Keratinocyte (primary cell): Measurements from ENCODE around the gene CCDC92. TPM values are rescaled to one million over a fixed set of nuclear protein-coding genes. Genes with fewer than 3 reads are reported as not detected.

Experiments used
- DNase-seq: peaks from one replicate; pipeline ENCODE4 v3.0.0-alpha.2; 2011; ENCODE audit warnings: low read depth, missing footprints, low spot score
- FAIRE-seq: peaks from 2 replicates; lab custom pipeline; 2011; peaks lifted over from hg19 to GRCh38; lab: Jason Lieb, UNC
- H2AFZ ChIP-seq: 2 replicates; pipeline ENCODE4 v1.6.0; 2012; ENCODE audit warnings: low read length, control low read depth, inconsistent platforms; ENCODE audit not compliant: control insufficient read depth
- H3K27ac ChIP-seq: 2 replicates; pipeline ENCODE4 v1.5.1; 2011; ENCODE audit warnings: low read length; ENCODE audit not compliant: control insufficient read depth, insufficient read depth
- H3K27me3 ChIP-seq: 3 replicates; pipeline ENCODE4 v1.6.0; 2011; ENCODE audit warnings: low read length; ENCODE audit not compliant: control insufficient read depth, insufficient read depth; ENCODE audit errors: extremely low read depth
- H3K36me3 ChIP-seq, 2 experiments: 2 replicates in 1 of 2; 3 replicates in 1 of 2; pipeline ENCODE4 v1.5.1; 2011; ENCODE audit warnings: low read length in 2 of 2, mild to moderate bottlenecking in 1 of 2; ENCODE audit not compliant: control insufficient read depth in 2 of 2, insufficient read depth in 2 of 2; ENCODE audit errors: extremely low read depth in 1 of 2
- H3K4me1 ChIP-seq: 3 replicates; pipeline ENCODE4 v1.5.1; 2011; ENCODE audit warnings: low read length; ENCODE audit not compliant: control insufficient read depth, insufficient read depth; ENCODE audit errors: extremely low read depth
- H3K4me2 ChIP-seq: 3 replicates; pipeline ENCODE4 v1.6.0; 2011; ENCODE audit warnings: low read depth, low read length; ENCODE audit not compliant: control insufficient read depth, insufficient read depth; ENCODE audit errors: extremely low read depth
- H3K4me3 ChIP-seq, 3 experiments: fragments of 200-600 bp in 1 of 3; sonication (generic) in 1 of 3; 2 replicates in 2 of 3; 3 replicates in 1 of 3; pipeline ENCODE4 v1.5.1; 2011 to 2016; ENCODE audit warnings: low read length in 3 of 3, mild to moderate bottlenecking in 3 of 3, control low read depth in 2 of 3, inconsistent platforms in 1 of 3, low read depth in 1 of 3, mixed read lengths in 1 of 3, mixed run types in 1 of 3, moderate library complexity in 1 of 3; ENCODE audit not compliant: control insufficient read depth in 2 of 3, insufficient read depth in 2 of 3; ENCODE audit errors: extremely low read depth in 1 of 3
- H3K79me2 ChIP-seq: 2 replicates; pipeline ENCODE4 v1.6.0; 2012; ENCODE audit warnings: low read length; ENCODE audit not compliant: control insufficient read depth, insufficient read depth
- H3K9ac ChIP-seq: 3 replicates; pipeline ENCODE4 v1.6.0; 2011; ENCODE audit warnings: low read length; ENCODE audit not compliant: control insufficient read depth, insufficient read depth; ENCODE audit errors: extremely low read depth
- H3K9me1 ChIP-seq: 3 replicates; pipeline ENCODE4 v1.6.0; 2011; ENCODE audit warnings: low read length; ENCODE audit not compliant: control insufficient read depth, insufficient read depth; ENCODE audit errors: extremely low read depth
- H3K9me3 ChIP-seq: 2 replicates; pipeline ENCODE4 v1.5.1; 2012; ENCODE audit warnings: low read depth, low read length; ENCODE audit not compliant: control insufficient read depth
- H4K20me1 ChIP-seq: 3 replicates; pipeline ENCODE4 v1.6.0; 2011; ENCODE audit warnings: low read length; ENCODE audit not compliant: control insufficient read depth, insufficient read depth; ENCODE audit errors: extremely low read depth
- EZH2 ChIP-seq: IDR thresholded peaks from one replicate; pipeline ENCODE4 v1.6.1; 2012; ENCODE audit warnings: inconsistent platforms, mild to moderate bottlenecking, low read length, moderate library complexity
- dilution Hi-C: fragments of 300-500 bp; cut with MboI; formaldehyde crosslinking; loops from one replicate; pipeline ENCODE4 v1.7.0; 2020; ENCODE audit warnings: low sequenced_read_pairs; ENCODE audit not compliant: extremely low pct_ligation_motif_present
- polyA plus RNA-seq, 5 experiments: library from polyadenylated mRNA; depleted of rRNA in 3 of 5; stranded (reverse) in 3 of 5; stranded (forward) in 1 of 5; unstranded in 1 of 5; fragments of >200 nt; gene quantifications; 1 replicate in 1 of 5; 2 replicates in 3 of 5; 3 replicates in 1 of 5; pipeline versions ENCODE4 v1.2.1 to v1.2.3, GENCODE V29; 2011 to 2012; ENCODE audit warnings: missing spikeins in 2 of 5, low read depth in 1 of 5, low replicate concordance in 1 of 5
- TF ChIP-seq, protein P1 (sequence below), 3 experiments: IDR thresholded peaks in 1 of 3; conservative IDR thresholded peaks in 1 of 3; optimal IDR thresholded peaks in 1 of 3; 2 replicates in 2 of 3; 3 replicates in 1 of 3; pipeline versions ENCODE3 to v1.5.1; 2011; ENCODE audit warnings: low read length in 3 of 3, mild to moderate bottlenecking in 3 of 3, moderate library complexity in 2 of 3, control low read depth in 1 of 3, inconsistent platforms in 1 of 3; ENCODE audit not compliant: insufficient read depth in 2 of 3; ENCODE audit errors: extremely low read depth in 1 of 3

The CCDC92 gene
- polyA plus RNA-seq, 1 donor (not counting 4 experiments of a cell fraction or from before 2014, with no cell fraction given), result 8.3 TPM

- Histone ChIP-seq H3K79me2 (no peaks in the 10 kb centered on the region), H2AFZ (no peak overlapping the region), H3K27me3 (no peaks in the 10 kb centered on the region), H3K9me1 (no peaks in the 10 kb centered on the region), H3K36me3 (peaks cover 0 to 1% of the 10 kb centered on the region in 2 experiments), H3K27ac (no peak overlapping the region), H3K4me2 (no peak overlapping the region), H4K20me1 (no peaks in the 10 kb centered on the region), H3K4me3 (no peak overlapping the region), H3K4me1 (no peaks in the 10 kb centered on the region), H3K9ac (no peak overlapping the region), H3K9me3 (no peaks in the 10 kb centered on the region)
- DNase-seq, result no peak
- FAIRE-seq, result no peak
- TF ChIP-seq, protein P1, sequence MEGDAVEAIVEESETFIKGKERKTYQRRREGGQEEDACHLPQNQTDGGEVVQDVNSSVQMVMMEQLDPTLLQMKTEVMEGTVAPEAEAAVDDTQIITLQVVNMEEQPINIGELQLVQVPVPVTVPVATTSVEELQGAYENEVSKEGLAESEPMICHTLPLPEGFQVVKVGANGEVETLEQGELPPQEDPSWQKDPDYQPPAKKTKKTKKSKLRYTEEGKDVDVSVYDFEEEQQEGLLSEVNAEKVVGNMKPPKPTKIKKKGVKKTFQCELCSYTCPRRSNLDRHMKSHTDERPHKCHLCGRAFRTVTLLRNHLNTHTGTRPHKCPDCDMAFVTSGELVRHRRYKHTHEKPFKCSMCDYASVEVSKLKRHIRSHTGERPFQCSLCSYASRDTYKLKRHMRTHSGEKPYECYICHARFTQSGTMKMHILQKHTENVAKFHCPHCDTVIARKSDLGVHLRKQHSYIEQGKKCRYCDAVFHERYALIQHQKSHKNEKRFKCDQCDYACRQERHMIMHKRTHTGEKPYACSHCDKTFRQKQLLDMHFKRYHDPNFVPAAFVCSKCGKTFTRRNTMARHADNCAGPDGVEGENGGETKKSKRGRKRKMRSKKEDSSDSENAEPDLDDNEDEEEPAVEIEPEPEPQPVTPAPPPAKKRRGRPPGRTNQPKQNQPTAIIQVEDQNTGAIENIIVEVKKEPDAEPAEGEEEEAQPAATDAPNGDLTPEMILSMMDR (optimal IDR thresholded peaks at IDR 0.05 in 1 of 3, IDR thresholded peaks at IDR 0.05 in 1 of 3, conservative IDR thresholded peaks at IDR 0.05 in 1 of 3; ENCODE audit: extremely low read depth in 1 of 3, insufficient read depth in 2 of 3, low read length in 3 of 3), result no peak
- TF ChIP-seq EZH2, result no peak
- dilution Hi-C loops, result no loop called here
Measured at GRCh38 chr12:123961585-123962345, 10.9 kb downstream of the CCDC92 start.

DNA sequence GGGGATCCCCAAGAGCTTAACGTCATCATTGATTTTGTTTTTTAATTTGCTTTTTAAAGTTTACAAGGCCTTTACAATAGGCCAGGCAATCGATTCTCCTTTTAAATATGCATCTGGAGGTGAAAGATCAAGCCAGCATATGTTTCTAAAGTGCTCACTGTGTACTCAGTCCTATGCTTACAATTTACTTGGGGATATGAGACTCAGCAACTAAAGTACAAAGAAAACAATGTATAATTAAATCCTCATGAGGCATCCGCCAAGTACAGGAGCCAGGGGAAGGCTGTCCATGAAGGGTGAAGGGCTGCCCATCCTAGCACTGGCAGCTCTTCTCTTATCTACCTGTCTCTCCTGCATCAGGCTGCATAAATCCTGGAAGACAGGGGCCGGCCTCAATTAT, 11.8 kb downstream of the CCDC92 start:
- no peak overlapping the region for H3K9ac ChIP-seq
- H3K4me2 ChIP-seq, result no peak overlapping the region
- H4K20me1 ChIP-seq, result no peaks in the 10 kb centered on the region
- no peaks in the 10 kb centered on the region for H3K9me3 ChIP-seq
- FAIRE-seq (no peak), DNase-seq (no peak)
- no peak overlapping the region for H2AFZ ChIP-seq
- H3K27ac ChIP-seq, result no peak overlapping the region
- peaks cover 0 to 1% of the 10 kb centered on the region in 2 experiments for H3K36me3 ChIP-seq
- no peaks in the 10 kb centered on the region for H3K79me2 ChIP-seq
- no peaks in the 10 kb centered on the region for H3K9me1 ChIP-seq
- no peaks in the 10 kb centered on the region for H3K27me3 ChIP-seq
- H3K4me3 ChIP-seq, result no peak overlapping the region
- no peaks in the 10 kb centered on the region for H3K4me1 ChIP-seq
- dilution Hi-C loops, result no loop called here
- TF ChIP-seq EZH2, result no peak
- TF ChIP-seq, protein P1 (optimal IDR thresholded peaks at IDR 0.05 in 1 of 3, IDR thresholded peaks at IDR 0.05 in 1 of 3, conservative IDR thresholded peaks at IDR 0.05 in 1 of 3; ENCODE audit: extremely low read depth in 1 of 3, insufficient read depth in 2 of 3, low read length in 3 of 3), result no peak
